Lung (tissue), 12 donors: ENCODE measurements around the gene PRF1. TPM values are rescaled to one million over a fixed set of nuclear protein-coding genes. Genes with fewer than 3 reads are reported as not detected.

Source experiments
- ATAC-seq: fragments of 200-7000 bp; cut with Tn5 transposase; one replicate; pipeline ENCODE4 v1.9.1; 2020; ENCODE audit warnings: moderate number of reproducible peaks; ENCODE audit not compliant: insufficient read depth, low FRiP score
- DNase-seq, 3 donors: peaks; one replicate each; pipeline ENCODE4 v3.0.0-alpha.2; 2013 to 2017
- H3K27ac ChIP-seq, 2 donors: one replicate each; pipeline ENCODE4 v1.5.1; 2013; ENCODE audit warnings: mild to moderate bottlenecking in 2 of 2, moderate library complexity in 2 of 2, control low read depth in 1 of 2, inconsistent platforms in 1 of 2, low read depth in 1 of 2, low read length in 1 of 2
- H3K27me3 ChIP-seq, 3 donors: one replicate each; pipeline ENCODE4 v1.5.1; 2013; ENCODE audit warnings: low read length in 2 of 3; ENCODE audit not compliant: control insufficient read depth in 3 of 3, insufficient read depth in 3 of 3
- H3K36me3 ChIP-seq, 4 donors: one replicate each; pipeline ENCODE4 v1.5.1; 2013; ENCODE audit warnings: low read length in 4 of 4, mild to moderate bottlenecking in 1 of 4, moderate library complexity in 1 of 4; ENCODE audit not compliant: control insufficient read depth in 4 of 4, insufficient read depth in 4 of 4
- H3K4me1 ChIP-seq, 5 donors: one replicate each; pipeline ENCODE4 v1.5.1; 2013; ENCODE audit warnings: low read length in 5 of 5, mild to moderate bottlenecking in 2 of 5, moderate library complexity in 1 of 5; ENCODE audit not compliant: control insufficient read depth in 5 of 5, insufficient read depth in 5 of 5
- H3K4me3 ChIP-seq: one replicate; pipeline ENCODE4 v1.5.1; 2013; ENCODE audit warnings: mild to moderate bottlenecking, control low read depth, moderate library complexity
- H3K9ac ChIP-seq, 2 donors: one replicate each; pipeline ENCODE4 v1.5.1; 2013; ENCODE audit warnings: low read length in 2 of 2, control low read depth in 1 of 2; ENCODE audit not compliant: insufficient read depth in 1 of 2
- H3K9me3 ChIP-seq, 4 donors: one replicate each; pipeline ENCODE4 v1.5.1; 2013; ENCODE audit warnings: low read length in 3 of 4, mild to moderate bottlenecking in 1 of 4, moderate library complexity in 1 of 4; ENCODE audit not compliant: control insufficient read depth in 4 of 4, insufficient read depth in 3 of 4
- CTCF ChIP-seq: IDR thresholded peaks from 2 replicates; pipeline ENCODE4 v1.5.1; 2012; ENCODE audit warnings: mild to moderate bottlenecking; ENCODE audit errors: control extremely low read depth, extremely low read depth
- WGBS, 2 donors: extraction: QIAGEN DNeasy Blood & Tissue Kit; methylation state at CpG; one replicate each; pipeline ENCODE4 v1.1.7; 2013; 5-methylcytosine and 5-hydroxymethylcytosine counted together
- polyA plus RNA-seq, 2 donors: library from polyadenylated mRNA; stranded (reverse); fragments of 200-250 nt; gene quantifications; one replicate each; pipeline ENCODE4 v1.2.1, GENCODE V29; 2013
- total RNA-seq, 2 donors: library from RNA; depleted of rRNA in 1 of 2; stranded (reverse); fragments of >200 nt in 1 of 2; gene quantifications; one replicate each; pipeline ENCODE4 v1.2.1, GENCODE V29; 2014 to 2021
- donor health status: control.
- donor health status: control.
- donor health status: Bipolar disorder and iron deficiency.
- donor health status: healthy.
- donor health status: DM: yes; HTN: yes; CAD: no.

Gene PRF1
- total and polyA plus RNA-seq, 4 donors = 3.2 to 11.5 (median 7.3) TPM

- DNase-seq (no peak), ATAC-seq (no peak)
- WGBS, 2 donors = 73 to 92% methylated on average over 2 of the region's 2 CpGs
- no peaks in the 10 kb centered on the region for H3K27me3 ChIP-seq
- no peaks in the 10 kb centered on the region for H3K36me3 ChIP-seq
- no peak for TF ChIP-seq CTCF
- H3K27ac ChIP-seq = no peak overlapping the region
- H3K4me1 ChIP-seq = no peaks in the 10 kb centered on the region
- H3K9me3 ChIP-seq = no peaks in the 10 kb centered on the region
- no peak overlapping the region for H3K9ac ChIP-seq
- no peak overlapping the region for H3K4me3 ChIP-seq
Observed at GRCh38 chr10:70613941-70614340, 11.4 kb upstream of the PRF1 start.

- 91 to 93% methylated on average over 4 of the region's 4 CpGs for WGBS, 2 donors
- DNase-seq = no peak
- H3K9ac ChIP-seq = no peak overlapping the region
Observed at GRCh38 chr10:70607936-70608335, 5.4 kb upstream of the PRF1 start.

GRCh38 chr10:70605161-70605560, 2.6 kb upstream of the PRF1 start:
- Histone ChIP-seq H3K27me3 (peaks cover 0 to 2% (median 0%) of the 10 kb centered on the region in 3 donors), H3K4me1 (no peaks in the 10 kb centered on the region), H3K4me3 (no peak overlapping the region), H3K36me3 (no peaks in the 10 kb centered on the region), H3K9me3 (no peaks in the 10 kb centered on the region), H3K9ac (no peak overlapping the region), H3K27ac (no peak overlapping the region)
- TF ChIP-seq CTCF = no peak
- 24 to 61% methylated on average over 2 of the region's 2 CpGs for WGBS, 2 donors
- no peak for ATAC-seq
- no peak for DNase-seq

More at GRCh38 chr10:70607936-70608335, 5.4 kb upstream of the PRF1 start:
- Histone ChIP-seq H3K27ac (no peak overlapping the region), H3K27me3 (peaks cover 0 to 2% (median 0%) of the 10 kb centered on the region in 3 donors), H3K36me3 (no peaks in the 10 kb centered on the region), H3K9me3 (no peaks in the 10 kb centered on the region), H3K4me1 (no peaks in the 10 kb centered on the region), H3K4me3 (no peak overlapping the region)
- no peak for ATAC-seq
- no peak for TF ChIP-seq CTCF

GRCh38 chr10:70604106-70604505, 1.6 kb upstream of the PRF1 start:
- WGBS, 2 donors = 90% methylated on average over 4 of the region's 4 CpGs
- ATAC-seq = no peak

More at GRCh38 chr10:70604106-70604505, 1.6 kb upstream of the PRF1 start:
- no peak overlapping the region for H3K9ac ChIP-seq
- no peaks in the 10 kb centered on the region for H3K4me1 ChIP-seq
- no peaks in the 10 kb centered on the region for H3K9me3 ChIP-seq
- TF ChIP-seq CTCF = no peak
- no peak for DNase-seq
- H3K27ac ChIP-seq = no peak overlapping the region
- no peak overlapping the region for H3K4me3 ChIP-seq
- H3K36me3 ChIP-seq = no peaks in the 10 kb centered on the region
- H3K27me3 ChIP-seq = peaks cover 0 to 2% (median 0%) of the 10 kb centered on the region in 3 donors
